ENCODE results near the gene AVEN.
"Not testable (repeated sequence)": the region's sequence is repeated elsewhere in the genome, so short reads cannot be mapped to it uniquely, and the experiment has no call there.

AVEN gene

GRCh38 chr15:34038023-34038870 lies 757 bp downstream of the AVEN start:
- DNase-seq: no peak

DNA sequence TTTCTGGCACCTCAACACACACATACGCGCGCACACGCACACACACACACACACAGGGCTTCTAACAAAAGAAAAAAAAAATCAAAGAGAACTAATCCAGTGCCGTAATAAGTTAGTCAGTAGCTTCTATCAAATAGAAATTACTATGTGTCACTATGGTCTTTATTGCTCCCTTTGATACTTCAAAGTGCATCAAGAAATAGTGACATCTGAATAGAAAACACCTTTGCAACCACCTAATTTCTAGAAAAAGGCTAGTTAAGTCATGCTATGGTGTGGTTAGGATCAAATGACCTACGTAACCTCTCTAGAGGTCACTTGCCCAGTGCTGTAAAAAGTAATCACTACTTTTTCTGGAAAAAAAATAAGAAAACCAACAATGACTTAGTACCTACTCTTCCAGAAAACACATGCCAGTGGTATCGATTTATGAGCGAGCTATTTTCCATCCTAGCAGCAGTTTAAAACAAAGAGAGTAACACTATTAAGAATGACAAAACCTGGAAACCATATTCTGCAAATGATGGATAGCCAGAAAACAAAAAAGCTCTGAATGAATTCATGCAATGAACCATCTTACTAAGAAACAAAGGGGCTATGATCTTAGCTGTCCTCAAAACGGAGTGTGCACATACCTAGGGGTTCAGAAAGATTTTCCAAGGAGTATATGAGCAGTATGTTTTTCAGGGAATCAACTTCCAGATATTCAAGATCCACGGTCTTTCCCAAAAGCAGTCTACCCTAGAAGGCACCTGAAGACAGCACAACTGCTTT lies 6.8 kb downstream of the AVEN start:
- no peak for DNase-seq

DNA sequence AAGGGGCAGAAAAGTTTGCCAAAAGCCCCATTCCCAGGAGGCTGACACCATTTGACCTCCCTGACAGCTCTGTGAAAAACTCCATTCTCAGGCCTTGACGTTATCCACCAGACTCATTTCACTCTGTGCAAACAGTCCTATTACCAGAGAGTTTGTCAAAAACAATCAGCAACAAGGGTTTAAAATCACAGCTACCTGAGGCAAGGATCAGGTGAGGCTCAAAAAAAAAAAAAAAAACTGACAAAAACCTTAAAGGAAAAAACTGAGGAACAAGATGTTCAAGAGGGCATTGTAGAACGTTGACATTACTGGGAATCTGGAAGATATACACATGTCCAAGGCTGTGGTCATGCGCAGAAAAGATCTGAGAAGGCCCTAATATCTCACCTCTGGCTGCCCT lies 11.4 kb downstream of the AVEN start:
- DNase-seq: no peak

GRCh38 chr15:34025252-34025651 lies 13.8 kb downstream of the AVEN start:
- no peak for DNase-seq

- no peak for DNase-seq
These were observed 15.1 kb downstream of the AVEN start for GRCh38 chr15:34023907-34024306.

GRCh38 chr15:34019369-34019990 lies 19.5 kb downstream of the AVEN start:
- no peak for DNase-seq

DNA sequence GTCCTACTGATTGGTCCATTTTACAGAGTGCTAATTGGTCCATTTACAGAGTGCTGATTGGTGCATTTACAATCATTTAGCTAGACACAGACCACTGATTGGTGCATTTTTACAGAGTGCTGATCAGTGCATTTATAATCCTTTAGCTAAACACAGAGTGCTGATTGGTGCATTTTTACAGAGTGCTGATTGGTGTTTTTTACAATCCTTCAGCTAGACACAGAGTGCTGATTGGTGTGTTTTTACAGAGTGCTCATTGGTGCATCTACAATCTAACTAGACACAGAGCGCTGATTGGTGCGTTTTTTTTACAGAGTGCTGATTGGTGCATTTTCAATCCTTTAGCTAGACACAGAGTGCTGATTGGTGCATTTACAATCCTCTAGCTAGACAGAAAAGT lies 20.3 kb downstream of the AVEN start:
- not testable (repeated sequence) for DNase-seq

- no peak for DNase-seq
These were observed 20.9 kb downstream of the AVEN start for GRCh38 chr15:34018021-34018645.

- DNase-seq: no peak
These were observed 24.4 kb downstream of the AVEN start for GRCh38 chr15:34014556-34014955.

GRCh38 chr15:34013746-34014145 lies 25.3 kb downstream of the AVEN start:
- DNase-seq: no peak

DNA sequence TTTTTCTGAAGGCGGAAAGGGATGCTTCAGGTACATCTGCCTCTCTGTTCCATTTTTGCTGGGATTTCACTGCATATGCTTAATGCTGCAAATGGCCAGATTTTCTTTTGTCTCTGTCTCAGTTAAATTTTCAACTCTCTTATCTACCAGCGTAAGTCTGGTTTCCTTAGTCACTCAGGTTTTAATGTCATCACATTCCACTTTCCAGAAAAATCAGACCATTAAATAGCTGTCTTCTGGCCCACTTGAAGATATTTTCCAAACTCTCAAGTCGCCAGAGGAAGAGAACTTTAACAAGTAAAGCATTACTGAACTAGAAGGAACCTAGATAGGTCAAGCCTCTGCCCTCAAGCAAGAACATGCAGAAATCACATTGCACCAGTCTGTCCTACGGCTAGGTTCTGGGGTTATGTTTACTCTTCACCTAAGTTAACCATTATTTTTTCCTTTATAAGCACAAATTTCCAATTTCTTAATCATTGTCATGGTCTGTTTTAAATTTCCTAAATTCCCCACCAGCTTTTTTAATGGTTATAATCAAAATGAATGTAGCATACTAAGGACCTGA lies 26.5 kb downstream of the AVEN start:
- no peak for DNase-seq

GRCh38 chr15:34011481-34011880 lies 27.5 kb downstream of the AVEN start:
- no peak for DNase-seq

- DNase-seq: no peak
These were observed 28.1 kb downstream of the AVEN start for GRCh38 chr15:34010921-34011320.

GRCh38 chr15:34009656-34010055 lies 29.3 kb downstream of the AVEN start:
- no peak for DNase-seq

GRCh38 chr15:34006381-34006780 lies 32.6 kb downstream of the AVEN start:
- DNase-seq: no peak

- DNase-seq: no peak
These were observed 37.5 kb downstream of the AVEN start for GRCh38 chr15:34001536-34001935.

GRCh38 chr15:33995666-33996065 lies 43.3 kb downstream of the AVEN start:
- not testable (repeated sequence) for DNase-seq

DNA sequence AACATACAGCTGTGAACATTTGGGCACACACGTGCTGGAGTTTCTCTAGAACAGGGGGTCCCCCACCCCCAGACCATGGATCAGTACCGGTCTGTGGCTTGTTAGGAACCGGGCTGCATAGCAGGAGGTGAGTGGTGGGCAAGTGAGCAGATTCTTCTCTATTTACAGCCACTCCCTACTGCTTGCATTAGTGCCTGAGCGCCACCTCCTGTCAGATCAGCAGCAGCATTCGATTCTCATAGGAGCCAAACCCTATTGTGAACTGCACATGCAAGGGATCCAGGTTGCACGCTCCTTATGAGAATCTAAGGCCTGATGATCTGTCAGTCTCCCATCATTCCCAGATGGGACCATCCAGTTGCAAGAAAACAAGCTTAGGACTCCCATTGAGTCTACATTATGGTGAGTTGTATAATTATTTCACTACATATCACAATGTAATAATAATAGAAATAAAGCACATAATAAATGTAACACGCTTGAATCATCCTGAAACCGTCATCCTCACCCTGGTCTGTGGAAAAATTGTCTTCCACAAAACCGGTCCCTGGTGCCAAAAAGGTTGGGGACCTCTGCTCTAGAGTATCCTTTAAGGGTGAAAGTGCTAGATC lies 44.9 kb downstream of the AVEN start:
- DNase-seq: no peak

DNA sequence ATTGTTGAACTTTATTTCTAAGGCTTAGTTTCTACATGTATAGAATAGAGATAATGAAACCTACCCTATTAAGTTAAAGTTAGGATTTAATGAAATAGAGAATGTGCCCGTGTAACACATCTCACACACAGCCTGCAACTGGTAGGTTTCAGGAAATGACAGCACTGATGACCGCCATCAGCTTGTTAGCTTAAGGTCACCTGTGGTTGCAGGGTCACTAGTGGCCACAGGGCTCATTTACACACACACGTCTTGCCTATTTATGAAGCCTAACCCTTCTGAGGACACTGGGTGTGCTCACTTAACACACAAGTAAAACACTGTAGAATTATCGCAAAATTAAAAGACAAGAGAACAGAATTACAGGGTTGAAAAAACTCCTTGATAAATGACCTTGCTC lies 50.6 kb downstream of the AVEN start:
- DNase-seq: no peak

DNA sequence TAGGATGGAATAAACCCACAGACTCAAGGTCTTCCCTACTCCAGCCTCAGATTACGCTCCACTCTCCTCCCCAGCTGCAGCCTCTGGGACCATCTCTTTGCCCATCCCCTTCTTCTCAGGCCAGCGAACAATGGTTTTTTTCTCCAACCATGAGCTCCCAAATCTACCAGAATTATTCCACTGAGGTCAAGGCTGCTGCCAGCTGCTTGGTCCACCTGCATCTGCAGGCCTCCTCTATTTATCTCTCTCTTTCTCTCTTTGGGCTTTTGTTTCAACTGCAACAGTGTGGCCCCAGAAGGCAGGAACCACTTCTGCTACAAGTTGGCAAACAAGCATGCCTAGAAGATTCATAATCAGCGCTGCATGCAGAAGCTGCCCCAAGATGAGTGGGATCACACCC lies 51.6 kb downstream of the AVEN start:
- no peak for DNase-seq

- DNase-seq: no peak
These were observed 53.3 kb downstream of the AVEN start for GRCh38 chr15:33985751-33986150.

- no peak for DNase-seq
These were observed 53.7 kb downstream of the AVEN start for GRCh38 chr15:33985287-33985686.

DNA sequence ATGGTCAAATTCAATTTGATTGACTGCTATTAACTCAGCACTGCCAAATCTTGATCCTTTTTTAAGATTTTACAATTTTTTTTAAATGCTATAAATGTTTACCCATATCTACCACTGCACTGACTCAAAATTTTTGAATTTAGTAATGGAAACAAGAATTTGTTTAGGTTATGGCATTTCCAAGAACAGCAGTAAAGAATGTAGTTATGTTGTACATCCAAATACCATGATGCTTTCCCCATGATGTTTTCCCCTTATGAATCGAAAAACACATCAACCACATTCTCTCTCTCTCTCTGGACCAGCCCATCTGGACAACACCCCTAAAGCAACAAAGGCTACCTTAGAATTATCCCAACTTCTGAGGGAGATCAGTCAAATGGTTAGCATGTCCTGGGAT lies 56.5 kb downstream of the AVEN start:
- no peak for DNase-seq

All from NCI-H1048 (cell line).